Endometrial microvascular endothelial cells (primary cell): ENCODE data around the gene ATP2A2. TPM values are rescaled to one million over a fixed set of nuclear protein-coding genes. Genes with fewer than 3 reads are reported as not detected.

Source experiments
- in situ Hi-C: cut with HindIII; loops from 2 replicates; pipeline ENCODE4 v1.10.0; 2017; ENCODE audit warnings: low sequenced_read_pairs, low pct_unique_long_range_greater_than_20kb; ENCODE audit errors: inconsistent ontology term
- total RNA-seq: library from RNA; depleted of rRNA; stranded (reverse); fragments of >200 nt; gene quantifications from one replicate; pipeline ENCODE4 v1.2.3, GENCODE V29; 2015; ENCODE audit errors: inconsistent ontology term

ATP2A2 gene
- total RNA-seq, 1 donor from 2014 or later: 144 TPM

DNA sequence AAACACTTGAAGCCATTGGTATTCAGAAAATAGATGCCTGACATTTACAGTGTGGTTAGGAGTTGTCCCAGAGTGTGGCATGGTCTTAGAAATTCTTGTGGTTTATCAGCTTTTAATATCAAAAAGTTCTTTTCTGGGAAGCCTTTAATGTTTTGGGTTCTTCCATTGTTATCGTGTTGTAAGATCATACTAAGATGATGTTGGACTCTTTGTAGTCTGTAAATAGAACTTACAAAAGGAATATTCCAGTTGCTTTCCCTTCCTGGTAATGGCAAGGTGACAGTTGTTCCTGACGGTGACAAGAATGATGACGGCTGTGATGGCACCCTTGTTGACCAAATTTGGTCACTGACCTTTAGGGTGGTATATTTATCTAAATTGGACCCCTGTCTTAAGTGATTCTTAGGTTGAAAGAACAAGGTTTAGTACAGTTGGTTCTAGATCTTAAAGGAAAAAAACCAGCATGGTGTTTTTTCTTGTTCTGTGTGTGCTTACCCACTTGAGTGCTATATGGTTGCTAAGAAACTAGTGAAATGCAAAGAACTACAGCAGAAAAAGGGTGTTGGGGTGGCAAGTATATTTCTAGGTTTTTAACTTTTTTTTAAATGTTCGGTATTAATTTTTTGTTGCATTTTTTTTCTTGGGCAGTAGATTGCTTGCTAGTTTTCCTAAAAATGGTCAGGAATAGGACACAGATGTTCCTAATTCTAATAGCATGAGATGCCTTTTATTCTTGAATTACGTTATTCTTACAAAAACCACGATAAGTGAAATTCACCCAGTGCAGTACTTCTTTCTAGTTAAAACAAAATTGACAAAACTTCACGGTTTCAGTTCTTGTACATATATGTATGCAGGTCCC, 2.1 kb downstream of the ATP2A2 start:
- in situ Hi-C loops: no loop called here

DNA sequence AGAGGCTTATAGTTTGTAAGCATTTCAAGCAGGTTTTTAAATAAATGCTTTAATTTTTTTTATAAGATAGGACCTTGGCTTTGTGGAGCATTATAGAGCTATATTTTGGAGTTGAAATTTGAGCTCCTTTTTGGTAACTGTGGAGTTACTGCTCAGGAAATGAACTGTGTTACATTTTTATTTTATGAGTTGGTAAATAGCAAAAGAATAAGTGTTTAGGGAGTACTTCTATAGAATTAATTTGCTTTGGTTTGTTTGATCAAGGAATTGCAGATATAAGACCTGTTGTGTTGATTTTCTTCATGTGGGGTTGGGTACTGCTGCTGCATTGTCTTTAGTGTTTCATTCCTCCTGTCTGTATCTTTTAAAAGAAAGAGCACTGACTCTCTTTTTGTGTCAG, 3.5 kb downstream of the ATP2A2 start:
- in situ Hi-C loops: no loop called here

DNA sequence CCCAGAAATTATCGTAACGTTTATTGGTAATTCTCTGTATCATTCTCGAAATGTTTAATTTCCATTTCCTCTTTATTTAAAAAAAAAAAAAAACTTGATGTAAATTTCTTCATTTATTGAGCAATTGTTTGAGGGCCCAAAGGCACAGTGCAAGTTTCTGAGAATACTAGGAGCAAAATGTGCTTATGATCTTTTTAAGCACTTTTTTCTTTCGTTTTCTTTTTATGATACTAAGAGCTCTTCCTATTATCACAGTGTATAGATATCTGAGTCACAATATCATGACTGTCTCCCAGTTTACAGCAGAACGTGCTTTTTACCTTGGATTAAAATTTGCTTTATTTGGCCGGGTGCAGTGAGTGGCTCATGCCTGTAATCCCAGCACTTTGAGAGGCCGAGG, 5.6 kb downstream of the ATP2A2 start:
- in situ Hi-C loops: no loop called here

DNA sequence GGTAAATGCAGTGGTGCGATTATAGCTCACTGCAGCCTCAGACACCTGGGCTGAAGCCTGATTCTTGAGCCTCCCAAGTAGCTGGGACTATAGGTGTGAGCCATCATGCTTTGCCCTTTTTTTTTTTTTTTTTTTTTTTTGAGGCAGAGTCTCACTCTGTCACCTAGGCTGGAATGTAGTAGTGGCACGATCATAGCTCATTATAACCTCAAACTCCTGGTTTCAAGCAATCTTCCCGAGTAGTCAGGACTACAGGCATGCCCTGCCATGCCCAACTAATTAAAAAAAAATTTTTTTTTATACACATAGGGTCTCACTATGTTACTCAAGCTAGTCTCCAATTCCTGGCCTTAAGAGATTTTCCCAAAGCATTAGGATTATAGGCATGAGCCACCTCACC, 6.9 kb downstream of the ATP2A2 start:
- in situ Hi-C loops: no loop called here

DNA sequence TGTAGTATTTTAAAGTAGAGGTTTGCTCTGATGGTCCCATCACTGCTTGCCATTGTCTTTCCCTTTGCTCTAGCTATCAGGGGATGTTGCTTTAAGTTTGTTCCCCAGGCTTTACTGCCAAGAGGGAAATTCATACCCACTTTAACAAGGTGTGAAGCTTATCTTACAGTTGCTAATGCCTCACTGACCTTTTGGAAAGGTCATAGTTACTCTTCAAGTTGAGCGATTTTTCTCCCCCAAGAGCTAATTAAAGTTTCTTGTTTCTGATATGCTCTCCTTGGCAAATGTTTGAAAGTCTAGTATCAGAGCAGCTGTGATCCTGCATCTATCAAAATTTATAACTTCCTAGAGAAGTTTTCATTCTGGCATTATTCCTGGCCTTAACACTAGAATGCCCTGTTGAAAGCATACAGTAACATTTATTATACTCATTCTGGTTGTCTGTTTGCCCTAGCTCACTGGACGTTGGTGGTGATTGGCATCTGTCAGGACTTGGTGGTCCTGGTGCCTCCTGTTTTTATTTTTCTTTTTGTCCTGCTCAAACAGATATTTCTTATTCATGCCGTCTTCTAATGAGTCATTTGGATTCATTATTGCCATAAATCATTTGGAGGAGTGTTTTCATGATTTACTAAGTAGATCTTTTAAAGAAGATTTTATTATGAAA, 8.1 kb downstream of the ATP2A2 start:
- in situ Hi-C loops: no loop called here

DNA sequence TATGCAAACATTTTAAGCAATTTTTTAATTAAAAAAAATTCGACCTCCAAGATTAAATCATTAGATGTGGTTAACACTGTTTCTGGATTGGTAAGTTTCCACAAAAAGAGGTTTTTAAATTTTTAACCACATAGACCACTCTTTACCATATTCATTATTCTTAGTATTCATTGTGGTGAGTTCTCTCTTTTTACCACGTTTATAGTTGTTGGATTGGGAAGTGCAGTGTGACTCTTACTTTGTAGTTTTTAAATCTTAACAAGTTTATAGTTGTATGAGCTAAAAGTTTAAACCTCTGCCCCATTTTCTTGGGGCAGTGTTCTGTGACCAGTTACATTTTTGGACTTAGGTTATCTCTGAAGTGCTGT, 8.6 kb downstream of the ATP2A2 start:
- in situ Hi-C loops: no loop called here

DNA sequence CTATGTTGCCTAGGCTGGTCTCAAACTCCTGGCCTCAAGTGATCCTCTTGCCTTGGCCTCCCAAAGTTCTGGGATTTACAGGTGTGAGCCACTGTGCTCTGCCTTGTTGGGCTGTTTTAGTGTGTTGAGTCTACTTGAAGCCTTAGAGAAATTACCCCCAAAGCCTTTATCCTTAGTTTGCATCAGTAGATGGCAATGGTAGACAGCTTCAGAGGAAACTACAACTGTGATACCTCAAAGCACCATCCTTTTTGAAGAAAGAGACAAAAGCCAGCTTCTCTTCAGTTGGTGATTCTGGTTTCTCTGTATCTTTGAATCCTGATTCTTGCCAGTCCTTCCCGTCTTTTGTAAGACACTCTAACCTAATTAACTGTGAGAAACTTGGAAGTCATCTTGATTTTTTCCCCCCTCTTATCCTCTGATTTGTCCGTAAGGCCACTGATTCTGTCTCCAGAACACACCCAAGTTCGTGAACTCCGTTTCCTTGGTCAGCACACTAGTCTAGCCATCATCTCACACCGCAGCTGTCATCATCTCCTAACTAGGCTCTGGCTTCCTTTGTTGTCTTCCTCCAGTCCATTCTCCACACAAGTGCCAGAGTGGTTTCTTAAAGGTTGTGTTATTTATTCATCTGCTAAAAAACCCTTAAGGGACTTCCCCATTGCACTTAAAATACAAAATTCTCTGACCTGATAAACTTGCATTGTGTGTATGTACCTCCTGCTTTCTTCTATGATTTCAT, 20.2 kb downstream of the ATP2A2 start:
- in situ Hi-C loops: no loop called here

DNA sequence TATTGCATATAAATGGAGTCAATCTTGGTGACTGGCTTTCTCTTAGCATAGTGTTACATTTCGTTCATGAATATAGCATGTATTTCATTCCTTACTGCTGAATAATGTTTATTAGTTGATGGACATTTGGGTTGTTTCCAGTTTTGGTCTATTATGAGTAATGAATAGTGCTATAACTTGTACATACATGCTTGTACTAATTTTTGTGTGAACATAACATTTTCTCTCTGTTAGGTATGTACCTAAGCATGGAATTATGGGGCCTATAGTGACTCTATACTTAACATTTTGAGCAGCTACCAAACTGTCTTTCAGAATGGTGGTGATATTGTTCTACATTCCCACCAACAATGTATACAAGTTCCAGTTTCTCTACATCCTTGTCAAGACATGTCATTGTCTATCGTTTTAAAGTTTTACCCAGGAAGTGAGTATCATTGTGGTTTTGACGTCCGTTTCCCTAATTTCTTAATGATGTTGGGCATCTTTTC, 23.1 kb downstream of the ATP2A2 start:
- in situ Hi-C loops: no loop called here

DNA sequence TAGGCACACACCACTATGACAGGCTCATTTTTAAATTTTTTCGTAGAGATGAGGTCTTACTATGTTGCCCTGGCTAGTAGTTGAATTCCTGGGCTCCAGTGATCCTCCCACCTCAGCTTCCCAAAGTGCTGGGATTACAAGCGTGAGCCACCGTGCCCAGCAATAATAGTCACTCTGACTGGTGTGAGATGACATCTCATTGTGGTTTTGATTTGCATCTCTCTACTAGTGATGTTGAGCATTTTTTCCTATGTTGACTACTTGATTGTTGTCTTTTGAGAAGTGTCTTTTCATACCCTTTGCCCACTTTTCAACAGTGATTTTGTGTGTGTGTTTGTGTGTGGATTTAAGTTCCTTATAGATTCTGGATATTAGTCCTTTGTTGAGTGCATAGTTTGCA, 26.3 kb downstream of the ATP2A2 start:
- in situ Hi-C loops: no loop called here

DNA sequence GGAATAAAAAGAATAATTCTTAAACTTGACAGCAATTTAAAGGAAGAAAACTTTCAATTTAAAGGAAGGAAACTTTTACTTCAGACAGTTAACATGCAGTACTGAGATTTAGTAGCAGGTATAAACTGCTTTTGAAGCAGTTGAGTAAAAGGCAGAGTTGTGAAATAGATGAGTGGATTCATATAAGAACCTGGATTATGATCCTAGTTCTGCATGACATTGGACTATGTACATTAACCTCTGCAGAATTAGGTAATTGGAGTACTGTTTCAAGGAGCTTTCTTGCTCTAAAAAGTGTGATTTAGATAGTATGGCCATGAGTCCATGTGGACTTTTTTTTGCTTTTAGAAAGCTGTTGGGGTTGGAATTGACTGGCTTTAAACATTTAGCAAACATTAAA, 29.7 kb downstream of the ATP2A2 start:
- in situ Hi-C loops: no loop called here

DNA sequence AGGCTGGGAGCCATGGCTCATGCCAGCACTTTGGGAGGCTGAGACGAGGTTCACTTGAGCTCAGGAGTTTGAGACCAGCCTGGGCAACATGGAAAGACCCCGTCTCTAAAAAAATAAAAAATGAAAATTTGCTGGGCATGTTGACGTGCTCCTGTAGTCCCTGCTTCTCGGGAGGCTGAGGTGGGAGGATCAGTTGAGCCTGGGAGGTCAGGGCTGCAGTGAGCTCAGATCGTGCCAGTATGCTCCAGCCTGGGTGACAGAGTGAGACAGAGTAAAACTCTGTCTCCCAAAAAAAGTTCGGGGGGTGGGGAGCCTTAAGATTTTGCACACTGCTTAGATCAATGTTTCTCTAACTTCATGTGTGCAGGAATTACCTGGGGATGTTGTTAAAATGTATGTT, 30.9 kb downstream of the ATP2A2 start:
- in situ Hi-C loops: no loop called here

DNA sequence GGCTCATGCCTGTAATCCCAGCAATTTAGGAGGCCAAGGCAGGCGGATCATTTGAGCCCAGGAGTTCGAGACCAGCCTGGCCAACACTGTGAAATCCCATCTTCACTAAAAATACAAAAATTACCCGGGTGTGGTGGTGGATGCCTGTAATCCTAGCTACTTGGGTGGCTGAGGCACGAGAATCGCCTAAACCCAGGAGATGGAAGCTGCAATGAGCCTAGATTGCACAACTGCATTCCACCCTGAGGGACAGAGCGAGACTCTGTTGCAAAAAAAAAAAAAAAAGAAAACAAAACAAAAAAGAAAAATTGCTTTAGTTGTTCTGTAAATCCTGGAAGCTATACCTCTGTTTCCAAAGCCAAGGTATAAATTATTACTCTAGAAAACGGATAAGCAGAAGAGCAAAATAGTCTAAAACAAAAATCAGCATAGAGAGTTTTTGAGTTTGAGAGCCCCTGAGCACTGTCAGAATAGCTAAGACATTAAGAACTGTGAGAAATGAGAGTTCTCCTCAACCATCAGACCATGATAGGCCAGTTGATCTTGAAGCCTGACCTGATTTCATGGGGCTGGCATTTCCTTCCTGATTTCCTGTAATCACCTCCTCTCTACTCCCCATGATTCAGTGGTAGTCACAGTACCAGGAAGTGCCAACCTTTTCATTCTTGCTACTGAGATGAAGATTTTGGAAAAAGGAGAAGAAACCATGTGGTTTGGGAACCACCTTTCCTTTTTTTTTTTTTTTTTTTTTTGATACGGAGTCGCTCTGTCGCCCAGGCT, 31.7 kb downstream of the ATP2A2 start:
- in situ Hi-C loops: no loop called here

DNA sequence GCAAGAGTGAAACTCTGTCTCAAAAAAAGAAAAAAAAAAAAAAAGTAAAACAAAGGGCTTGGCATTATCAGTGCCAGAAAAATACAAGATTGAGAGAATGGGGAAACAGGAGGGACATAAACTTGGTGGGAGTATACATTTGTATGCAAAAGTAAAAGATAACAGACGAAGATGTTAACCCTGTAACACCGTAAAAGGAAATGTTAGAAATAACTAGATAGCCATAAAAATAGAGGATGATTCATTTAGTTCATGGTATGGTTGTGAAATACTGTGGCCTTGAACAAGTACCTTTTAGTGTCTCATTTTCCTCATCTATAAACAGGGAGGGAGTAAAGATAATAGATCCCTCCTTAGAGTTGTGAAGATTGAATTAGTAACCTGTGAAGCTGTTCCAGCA, 33.3 kb downstream of the ATP2A2 start:
- in situ Hi-C loops: no loop called here

DNA sequence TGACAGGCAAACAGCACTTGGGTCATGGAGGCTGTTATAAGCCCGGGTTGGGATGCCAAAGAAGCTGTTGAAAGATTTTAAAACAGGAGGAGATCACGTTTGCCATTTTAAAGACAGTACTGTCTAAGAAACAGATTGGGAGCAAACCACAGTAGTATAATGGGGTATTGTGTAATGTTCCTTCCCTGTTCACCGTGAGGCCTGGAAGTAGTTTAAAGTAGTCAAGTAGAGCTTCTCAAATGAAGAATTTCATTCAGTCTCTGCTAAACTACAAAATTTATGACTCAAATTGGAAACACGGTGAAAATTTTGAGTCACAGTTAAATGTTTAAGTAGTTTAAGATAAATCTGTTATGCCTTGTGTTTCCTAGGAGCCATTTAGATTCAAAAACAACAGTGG, 35.8 kb downstream of the ATP2A2 start:
- in situ Hi-C loops: no loop called here

DNA sequence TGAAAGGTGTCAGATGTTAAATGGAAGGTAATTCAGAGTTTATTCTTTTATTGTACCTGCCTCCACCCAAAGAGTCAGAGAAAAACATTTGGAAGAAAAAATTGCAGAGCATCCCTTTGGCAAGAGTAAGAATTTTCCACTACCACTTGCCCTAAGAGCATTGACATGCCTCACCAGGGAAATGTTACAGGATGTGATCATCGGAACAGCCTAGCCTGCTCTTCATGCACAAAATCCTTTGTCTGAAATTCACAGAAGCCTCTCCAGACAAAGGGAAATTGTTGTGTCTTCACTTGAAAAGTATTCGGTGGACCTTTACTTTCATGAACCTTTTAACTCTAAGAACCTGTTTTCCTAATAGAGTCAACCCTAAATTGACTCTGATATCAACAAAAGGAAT, 36.9 kb downstream of the ATP2A2 start:
- in situ Hi-C loops: no loop called here

DNA sequence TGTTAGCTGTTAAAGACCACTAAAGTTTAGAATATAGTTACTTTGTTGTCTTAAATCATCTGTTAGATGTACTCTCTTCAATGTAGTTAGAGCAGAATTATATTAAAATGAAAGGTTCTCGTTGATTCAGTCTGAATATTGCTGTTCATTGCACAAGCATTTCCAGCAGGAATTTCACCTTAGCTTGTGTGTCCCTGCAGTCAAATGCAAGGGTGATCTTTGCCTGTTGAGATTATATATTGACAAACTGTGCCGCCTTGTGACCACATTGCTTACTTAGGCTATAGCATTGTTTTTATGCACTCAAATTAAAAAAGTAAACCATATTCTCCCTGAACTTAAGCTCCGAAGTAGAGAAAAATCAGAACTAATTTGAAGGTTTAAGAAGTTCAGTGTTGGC, 39.5 kb downstream of the ATP2A2 start:
- in situ Hi-C loops: no loop called here

DNA sequence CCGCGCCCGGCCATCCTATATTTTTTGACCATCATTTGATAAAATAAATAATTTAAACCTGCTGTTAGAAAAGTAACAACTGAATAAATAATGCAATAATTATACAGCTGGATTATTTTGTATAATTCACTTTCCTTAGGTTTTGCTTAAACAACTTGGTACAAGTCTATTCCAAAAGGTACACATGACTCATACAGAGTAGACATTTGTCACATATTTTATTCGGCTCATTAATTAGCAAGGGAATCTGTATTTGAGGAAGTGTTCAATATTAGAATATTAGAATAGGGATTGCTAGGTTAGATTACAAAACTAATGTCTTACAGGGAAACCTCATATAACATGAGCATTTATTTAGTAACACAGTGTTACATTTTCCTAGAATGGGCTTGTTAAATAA, 48.7 kb downstream of the ATP2A2 start:
- in situ Hi-C loops: no loop called here

DNA sequence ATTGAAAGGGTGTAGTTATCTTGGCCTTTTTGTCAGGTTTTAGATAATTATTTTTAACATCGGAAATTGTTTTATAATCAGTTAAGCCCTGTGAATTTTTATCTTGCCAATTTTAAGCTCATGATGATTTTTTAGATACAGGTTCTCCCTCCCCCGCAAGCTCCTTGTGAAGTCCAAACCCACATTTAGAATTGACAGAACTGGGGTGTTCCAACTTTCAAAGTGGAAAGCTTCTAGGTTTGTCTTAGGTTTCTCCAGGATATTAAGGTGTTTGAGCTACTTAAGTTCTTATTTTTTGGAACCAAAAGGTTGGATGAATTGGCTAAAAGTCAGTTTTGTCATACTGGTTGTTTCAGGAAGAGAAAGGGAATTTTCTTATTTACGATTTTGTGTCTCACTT, 49.1 kb downstream of the ATP2A2 start:
- in situ Hi-C loops: no loop called here

DNA sequence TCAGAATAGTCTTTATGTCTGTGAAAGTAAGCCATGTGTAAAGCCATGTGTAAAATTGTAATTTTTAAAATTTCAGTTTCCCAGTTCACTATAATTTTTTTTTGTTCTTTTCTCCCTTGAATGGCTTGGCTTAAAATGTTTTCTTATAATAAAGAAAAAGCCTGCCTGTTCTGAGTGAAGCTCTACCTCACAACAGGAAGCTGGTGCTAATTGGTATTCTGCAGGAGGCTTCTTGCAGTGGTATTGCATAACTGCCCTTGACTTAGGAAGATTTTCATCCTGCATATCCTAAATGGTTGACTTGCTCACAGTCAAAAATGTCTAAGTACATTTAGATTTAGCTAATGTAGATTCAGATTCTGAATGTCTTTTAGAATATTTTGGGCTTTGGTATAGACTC, 49.5 kb downstream of the ATP2A2 start:
- in situ Hi-C loops: no loop called here
